ENCODE measurements around the gene CCDC134.

CCDC134 gene

DNA sequence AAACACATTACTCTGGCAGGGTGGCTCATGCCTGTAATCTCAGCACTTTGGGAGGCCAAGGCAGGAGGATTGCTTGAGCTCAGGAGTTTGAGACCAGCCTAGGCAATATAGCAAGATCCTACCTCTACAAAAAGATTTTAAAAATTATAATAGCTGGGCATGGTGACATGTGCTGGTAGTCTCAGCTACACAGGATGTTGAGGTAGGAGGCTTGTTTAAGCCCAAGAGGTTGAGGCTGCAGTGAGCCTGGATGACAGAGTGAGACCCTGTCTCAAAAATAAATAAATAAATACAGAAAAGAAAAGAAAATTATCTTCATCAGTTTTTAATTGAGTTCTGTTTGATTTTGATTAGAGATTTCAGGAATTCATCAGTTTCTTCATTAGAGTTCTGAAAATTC, 5.2 kb downstream of the CCDC134 start:
- DNase-seq (ENCODE audit: extremely low read depth, low read depth) = no peak
- no peak for TF ChIP-seq CTCF (IDR thresholded peaks at IDR 0.05; ENCODE audit: low read depth, low read length)

GRCh38 chr22:41808400-41808799, 7.9 kb downstream of the CCDC134 start:
- no peak for TF ChIP-seq CTCF (IDR thresholded peaks at IDR 0.05; ENCODE audit: low read depth, low read length)
- no peak for DNase-seq (ENCODE audit: extremely low read depth, low read depth)

GRCh38 chr22:41810022-41810421, 9.5 kb downstream of the CCDC134 start:
- TF ChIP-seq CTCF (IDR thresholded peaks at IDR 0.05; ENCODE audit: low read depth, low read length) = no peak
- DNase-seq (ENCODE audit: extremely low read depth, low read depth) = no peak

GRCh38 chr22:41812805-41813545, 12.5 kb downstream of the CCDC134 start:
- DNase-seq (ENCODE audit: extremely low read depth, low read depth) = no peak
- no peak for TF ChIP-seq CTCF (IDR thresholded peaks at IDR 0.05; ENCODE audit: low read depth, low read length)

DNA sequence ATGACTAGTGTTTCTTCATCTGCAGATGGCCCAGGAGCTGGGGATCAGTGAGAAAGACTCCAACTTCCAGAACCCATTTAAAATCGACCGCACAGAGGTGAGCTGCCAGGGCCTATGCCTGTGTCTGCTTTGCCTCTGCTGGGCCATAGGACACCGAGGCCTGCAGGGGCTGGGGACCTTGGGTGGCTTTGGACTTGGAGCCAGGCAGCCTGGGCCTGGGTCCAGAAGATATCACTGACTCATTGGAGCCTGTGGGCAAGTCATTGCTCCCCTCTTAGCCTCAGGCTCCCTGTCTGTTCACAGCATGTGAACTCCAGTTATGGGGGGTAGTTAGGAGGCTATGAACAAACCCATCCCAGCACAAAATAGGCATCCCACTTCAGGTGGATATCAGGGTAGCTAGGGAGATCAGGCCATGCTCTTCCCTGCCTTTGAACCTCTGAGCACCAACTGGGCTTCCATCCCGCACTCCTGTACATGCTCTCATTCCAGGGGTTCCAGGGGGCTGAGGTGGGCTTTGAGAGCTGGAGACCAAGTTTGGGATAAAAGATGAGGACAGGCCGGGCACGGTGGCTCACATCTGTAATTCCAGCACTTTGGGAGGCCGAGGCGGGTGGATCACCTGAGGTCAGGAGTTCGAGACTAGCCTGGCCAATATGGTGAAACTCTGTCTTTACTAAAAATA, 13.4 kb downstream of the CCDC134 start:
- no peak for TF ChIP-seq CTCF (IDR thresholded peaks at IDR 0.05; ENCODE audit: low read depth, low read length)
- no peak for DNase-seq (ENCODE audit: extremely low read depth, low read depth)

GRCh38 chr22:41815716-41816115, 15.2 kb downstream of the CCDC134 start:
- no peak for TF ChIP-seq CTCF (IDR thresholded peaks at IDR 0.05; ENCODE audit: low read depth, low read length)
- no peak for DNase-seq (ENCODE audit: extremely low read depth, low read depth)

DNA sequence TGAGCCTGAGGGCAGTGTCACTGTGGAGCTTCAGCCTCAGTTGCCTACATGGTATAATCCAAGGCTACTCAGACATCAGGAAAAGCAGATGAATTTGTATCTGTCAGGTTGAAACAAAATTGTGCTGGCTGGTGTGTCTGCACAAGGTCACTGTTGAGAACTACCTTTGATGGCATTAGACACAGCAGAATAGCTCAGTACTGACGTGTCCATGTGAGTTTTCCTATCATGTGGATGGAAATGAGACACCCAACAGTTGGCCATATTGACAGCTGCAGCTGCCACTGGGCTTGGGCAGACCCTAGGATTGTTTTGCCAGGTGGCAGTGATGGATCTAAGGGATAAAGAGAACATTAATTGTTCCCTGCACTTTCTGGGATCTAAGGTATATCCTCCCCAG, 15.8 kb downstream of the CCDC134 start:
- TF ChIP-seq CTCF (IDR thresholded peaks at IDR 0.05; ENCODE audit: low read depth, low read length) = no peak
- DNase-seq (ENCODE audit: extremely low read depth, low read depth) = no peak

All from AG09319 (cell line).